ENCODE results near the gene TMEM106C.

TMEM106C gene

DNA sequence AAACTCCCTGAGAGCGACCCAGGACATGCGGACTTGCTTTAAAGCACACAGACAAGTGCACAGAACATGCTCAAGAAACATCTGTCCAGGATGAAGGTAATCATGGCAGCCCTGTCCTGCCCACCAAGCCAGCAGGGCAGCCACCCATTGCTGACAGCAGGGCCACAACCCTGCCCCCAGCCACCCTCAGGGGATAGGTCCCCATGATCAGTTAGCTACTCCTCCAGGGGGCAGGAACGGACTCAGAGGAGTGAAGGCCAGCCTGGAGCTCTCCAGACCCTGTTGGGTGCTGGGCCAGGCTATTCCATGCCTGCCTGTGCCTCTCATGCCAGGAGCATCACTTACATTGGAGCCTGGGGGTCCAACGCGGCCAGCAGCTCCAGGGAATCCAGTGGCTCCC is 15.8 kb downstream of the TMEM106C start:
- no peak for DNase-seq (ENCODE audit: low read depth in 3 of 3, low spot score in 1 of 3)

DNA sequence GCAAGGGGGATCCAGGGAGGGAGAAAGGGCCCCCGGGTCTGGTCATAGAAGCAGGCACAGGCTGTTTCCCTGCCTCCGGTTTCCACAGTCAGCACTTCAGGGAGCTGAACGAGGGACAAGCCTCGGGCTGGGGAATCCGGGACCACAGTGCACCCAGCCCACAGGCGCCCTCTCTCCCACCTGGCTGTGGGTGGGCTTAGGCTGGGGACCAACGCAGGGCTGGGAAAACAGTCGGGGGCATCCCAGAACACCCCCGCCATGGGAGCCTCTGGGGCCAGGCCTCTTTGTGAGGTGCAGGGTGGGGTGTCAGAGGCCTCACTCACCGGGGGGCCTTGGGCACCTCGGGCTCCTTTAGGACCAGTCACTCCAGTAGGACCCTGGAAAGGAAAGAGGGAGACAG is 16.3 kb downstream of the TMEM106C start:
- DNase-seq (ENCODE audit: low read depth in 3 of 3, low spot score in 1 of 3) = no peak

DNA sequence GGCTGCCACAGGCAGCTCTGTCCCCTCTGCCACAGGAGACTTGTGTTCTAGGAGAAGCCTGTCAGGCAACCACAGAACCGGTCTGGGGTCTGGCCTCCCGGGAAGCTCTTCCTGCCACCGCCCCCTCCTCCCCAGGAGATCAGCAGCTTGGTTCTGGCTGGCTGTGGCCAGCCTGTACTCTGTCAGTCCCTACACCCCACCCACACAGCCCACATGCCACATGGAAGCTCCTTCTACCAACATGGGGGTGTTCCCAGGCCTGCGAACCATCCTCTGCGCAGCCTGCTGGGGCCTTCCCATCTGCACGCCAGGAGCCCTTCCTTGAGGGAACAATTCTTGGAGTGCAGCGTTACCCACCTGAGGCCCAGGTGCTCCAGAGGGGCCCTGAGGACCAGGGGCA is 16.8 kb downstream of the TMEM106C start:
- no peak for DNase-seq (ENCODE audit: low read depth in 3 of 3, low spot score in 1 of 3)

DNA sequence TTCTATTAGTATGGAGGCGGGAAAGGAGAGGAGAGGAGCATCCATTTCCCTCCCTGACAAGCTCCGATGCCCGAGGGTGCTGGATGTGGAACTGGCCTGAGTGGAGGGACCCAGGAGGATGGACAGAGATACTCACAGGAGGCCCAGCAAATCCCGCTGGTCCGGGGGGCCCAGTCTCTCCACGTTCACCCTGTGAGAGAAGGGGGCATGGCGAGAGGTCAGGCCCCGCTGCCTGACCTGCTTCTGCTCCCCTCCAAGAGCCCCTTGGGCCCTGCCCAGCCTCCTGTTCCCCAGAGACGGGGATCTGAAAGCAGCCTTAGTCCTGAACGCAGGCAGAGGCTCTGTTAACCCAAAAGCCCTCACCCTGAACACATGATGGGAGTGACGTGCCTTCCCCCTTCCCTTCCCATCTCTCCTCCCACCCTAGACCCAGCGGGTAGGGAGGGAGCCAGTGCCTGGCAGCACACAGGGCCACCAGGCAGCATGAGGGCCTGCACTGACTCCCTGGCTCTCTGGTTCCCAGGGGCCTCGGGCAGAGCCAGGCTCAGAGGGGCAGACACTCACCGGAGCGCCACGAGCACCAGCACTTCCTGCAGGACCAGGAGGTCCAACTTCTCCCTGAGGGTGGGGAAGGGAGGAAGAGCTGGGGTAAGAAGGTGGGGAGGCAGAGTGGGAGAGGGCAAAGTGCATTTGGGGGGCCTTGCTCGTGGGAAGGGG is 17.5 kb downstream of the TMEM106C start:
- DNase-seq (ENCODE audit: low read depth in 3 of 3, low spot score in 1 of 3) = no peak

DNA sequence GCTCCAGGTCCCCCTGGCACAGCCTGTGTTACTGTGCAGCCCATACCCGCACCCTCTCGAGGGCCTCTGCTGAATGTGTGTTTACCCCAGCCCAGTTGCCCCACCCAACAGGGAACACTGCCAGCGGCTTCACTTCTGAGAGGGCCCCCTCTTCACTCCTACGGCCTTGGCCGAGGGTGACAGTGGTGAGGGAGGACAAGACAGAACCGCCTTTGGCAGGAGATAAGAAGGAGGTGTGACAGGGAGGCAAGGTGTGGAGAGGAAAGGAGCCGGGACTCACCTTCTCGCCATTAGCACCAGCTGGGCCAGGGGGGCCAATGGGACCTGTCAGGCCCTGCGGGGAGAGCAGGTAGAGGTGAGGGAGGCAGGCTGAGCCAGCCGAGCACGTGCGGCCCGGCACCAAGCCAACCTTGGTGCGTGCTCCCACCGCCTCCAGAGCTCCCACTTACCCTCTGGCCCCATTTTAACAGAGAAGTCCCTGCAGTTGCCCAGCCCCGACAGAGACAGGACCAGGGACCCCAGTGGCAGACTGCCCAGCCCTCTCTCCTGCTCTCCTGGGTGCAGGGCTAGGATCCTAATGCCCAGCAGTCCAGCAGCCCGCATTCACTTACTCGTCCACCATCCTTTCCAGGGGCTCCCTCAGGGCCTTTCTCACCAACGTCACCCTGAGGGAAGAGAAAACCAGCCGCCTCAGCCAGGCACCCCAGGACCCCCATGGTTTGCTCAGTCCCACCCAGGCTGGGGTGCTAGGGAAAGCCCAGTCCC is 18.3 kb downstream of the TMEM106C start:
- DNase-seq (ENCODE audit: low read depth in 3 of 3, low spot score in 1 of 3) = no peak

DNA sequence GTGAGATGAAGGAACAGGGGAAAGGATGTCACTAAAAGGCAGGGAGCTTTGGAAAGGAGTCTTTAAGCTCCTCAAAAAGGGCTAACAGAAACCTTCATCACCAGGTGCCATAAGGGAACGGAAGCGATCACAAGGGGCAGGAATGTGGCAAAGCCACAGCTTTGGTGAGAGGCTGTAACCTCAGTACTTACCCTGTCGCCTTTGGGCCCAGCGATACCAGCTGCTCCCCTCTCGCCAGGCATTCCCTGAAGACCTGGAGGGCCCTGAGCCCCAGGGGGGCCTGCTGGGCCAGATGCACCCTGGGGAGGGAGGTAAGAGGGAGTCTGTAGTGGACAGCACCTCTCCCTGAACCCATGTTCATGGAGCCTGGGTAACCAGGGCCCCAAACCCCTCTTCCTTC is 18.9 kb downstream of the TMEM106C start:
- DNase-seq (ENCODE audit: low read depth in 3 of 3, low spot score in 1 of 3) = no peak

DNA sequence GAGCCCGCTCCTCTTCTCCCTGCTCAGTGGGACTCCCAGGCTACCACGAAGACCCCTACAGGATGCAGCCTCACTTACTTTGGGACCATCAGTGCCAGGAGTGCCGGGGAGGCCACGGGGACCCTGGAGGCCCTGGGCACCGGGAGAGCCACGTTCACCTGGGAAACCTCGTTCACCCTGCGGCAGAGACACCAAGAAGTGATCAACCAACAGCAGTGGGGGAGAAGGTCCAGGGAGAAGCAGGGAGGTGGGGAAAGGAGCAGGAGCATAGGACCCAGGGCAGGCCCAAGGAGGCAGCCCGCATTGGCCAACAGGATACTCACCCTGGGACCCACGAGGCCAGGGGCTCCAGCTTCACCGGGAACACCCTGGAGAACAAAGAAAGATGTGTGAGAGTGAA is 19.4 kb downstream of the TMEM106C start:
- no peak for DNase-seq (ENCODE audit: low read depth in 3 of 3, low spot score in 1 of 3)

DNA sequence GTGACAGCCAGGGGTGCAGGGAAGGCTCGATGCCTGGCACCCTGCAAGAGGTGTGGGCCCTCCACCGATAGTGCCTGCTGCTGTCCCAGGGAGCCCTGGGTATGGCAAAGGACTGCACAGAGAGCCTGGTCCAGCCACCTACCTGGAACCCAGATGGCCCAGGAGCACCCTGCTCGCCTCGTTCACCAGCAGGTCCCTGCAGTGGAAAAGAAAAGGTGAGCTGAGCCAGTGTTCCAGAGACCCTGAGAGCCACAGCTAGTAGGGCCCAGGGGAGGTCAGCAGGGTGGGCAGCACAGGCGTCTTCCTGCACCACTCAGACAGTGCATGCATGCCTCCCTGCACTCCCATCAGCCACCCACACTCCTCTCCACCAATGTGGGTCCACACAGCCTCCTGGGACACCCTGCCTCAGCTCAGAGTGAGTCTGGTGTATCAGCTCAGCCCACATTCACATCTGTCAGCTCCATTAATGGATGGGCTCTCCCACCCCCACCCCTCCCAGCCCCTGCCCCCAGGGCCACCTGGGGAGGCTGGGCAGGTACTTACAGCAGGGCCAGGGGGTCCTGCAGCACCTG is 20.2 kb downstream of the TMEM106C start:
- no peak for DNase-seq (ENCODE audit: low read depth in 3 of 3, low spot score in 1 of 3)

DNA sequence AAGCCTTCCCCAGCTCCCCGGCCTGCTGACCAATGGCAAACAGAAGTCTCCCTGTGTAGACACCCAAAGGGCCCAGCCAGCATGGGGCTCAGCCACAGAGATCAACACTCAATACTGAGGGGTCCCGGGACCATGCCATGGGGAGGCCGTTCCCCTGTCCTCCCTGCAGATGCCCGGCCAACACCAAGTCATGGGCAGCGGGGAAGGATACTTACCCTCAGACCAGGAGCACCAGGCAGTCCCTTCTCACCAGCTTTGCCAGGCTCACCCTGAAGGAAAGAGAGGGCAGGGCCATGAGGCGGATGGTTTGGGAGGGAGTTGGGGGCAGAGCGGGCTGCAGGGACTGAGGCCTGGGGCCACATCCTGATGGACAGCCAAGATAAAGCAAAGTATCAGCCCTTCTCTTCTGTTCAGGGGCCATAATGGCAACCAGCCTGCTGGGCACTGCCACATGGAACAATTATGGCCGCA is 21.0 kb downstream of the TMEM106C start:
- DNase-seq (ENCODE audit: low read depth in 3 of 3, low spot score in 1 of 3) = no peak

DNA sequence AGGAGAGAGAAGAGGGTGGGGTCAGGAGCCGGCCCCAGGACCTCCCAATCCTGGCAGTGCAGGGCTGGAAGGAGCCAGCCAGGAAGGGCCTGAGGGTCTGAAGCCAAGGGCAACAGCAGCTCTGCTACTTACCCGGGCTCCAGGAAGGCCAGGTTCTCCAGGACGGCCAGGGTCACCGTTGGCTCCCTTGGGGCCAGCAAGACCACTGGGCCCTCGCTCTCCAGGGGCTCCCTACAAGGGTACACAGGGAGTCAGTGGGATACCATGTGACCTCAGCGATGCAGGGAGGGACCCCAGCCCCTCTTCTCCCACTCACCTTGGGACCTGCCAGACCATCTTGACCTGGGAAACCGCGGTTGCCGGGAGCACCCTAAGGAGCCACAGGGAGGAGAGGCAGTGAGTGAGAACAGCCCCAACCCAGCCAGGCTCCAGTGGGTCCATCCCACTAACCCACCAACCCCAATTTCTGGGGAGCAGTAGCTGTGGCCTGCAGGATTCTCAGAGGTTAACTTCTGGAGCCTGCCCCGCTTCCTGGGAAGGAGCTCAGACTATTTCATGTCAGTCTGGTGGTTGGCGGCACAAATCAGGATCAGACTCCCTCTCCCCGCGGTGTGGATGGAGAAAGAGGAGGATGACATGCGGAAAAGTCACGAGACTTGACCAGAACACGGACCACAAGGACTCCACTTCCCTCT is 22.3 kb downstream of the TMEM106C start:
- DNase-seq (ENCODE audit: low read depth in 3 of 3, low spot score in 1 of 3) = no peak

DNA sequence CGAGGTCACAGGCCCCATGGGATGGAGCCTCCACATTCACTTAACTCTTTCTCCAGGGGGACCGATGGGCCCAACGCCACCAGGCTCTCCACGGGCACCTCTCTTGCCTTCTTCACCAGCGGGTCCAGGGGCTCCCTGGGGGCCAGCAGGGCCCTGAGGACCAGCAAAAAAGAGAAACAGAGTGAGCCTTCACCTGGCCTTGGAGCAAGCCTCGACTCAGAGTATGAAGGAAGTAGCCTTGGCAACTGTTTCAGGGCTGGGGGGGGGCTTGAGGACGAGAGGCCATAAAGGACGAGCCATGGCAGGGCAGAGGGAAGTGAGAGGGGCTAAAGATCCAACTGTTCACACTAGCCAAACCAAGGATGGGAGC is 22.9 kb downstream of the TMEM106C start:
- DNase-seq (ENCODE audit: low read depth in 3 of 3, low spot score in 1 of 3) = no peak

DNA sequence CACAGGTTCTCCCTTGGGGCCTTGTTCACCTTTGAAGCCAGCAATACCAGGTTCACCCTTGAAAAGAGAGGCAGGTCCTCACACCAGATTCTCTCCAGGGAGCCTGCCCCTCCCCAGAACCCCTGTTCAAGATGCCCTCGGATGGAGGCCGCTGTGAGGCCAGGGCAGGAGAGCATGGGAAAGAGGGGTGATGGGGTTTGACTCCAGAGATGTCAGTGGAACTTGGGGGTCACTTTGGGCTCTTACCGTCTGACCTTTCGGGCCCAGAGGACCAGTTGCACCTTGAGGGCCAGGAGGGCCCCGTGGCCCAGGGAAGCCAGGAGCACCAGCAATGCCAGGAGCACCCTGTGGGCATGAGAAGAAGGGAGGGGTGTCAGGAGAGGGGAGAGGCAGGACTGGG is 23.4 kb downstream of the TMEM106C start:
- DNase-seq (ENCODE audit: low read depth in 3 of 3, low spot score in 1 of 3) = no peak

DNA sequence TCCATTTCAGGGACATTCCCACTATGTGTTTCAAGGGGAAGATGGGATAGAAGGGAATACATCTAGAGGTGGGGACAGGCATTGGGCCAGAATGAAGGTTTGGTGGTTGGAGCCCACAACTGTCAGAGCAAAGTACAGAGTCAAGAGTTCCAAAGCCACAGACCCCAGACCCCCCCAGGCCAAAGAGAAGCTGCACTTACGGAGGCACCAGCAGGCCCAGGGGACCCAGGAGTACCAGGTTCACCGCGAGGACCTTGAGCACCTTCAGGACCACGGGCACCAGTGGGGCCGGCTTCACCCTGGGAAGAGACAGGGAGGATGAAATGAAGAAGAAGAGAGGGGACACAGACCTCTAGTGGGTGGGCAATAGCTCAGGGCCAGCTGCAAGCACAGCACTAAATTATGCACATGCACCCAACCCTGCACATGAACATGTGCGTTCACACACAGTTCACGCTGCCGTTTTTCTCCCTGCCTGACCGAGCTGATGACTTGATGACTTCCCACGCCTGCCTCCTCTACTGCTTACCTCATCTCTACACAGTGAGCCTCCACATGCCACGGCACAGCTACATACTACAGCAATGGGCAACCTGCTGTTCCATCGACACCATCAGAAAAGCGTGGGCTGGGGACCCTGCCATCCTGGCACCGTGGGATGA is 24.1 kb downstream of the TMEM106C start:
- no peak for DNase-seq (ENCODE audit: low read depth in 3 of 3, low spot score in 1 of 3)

DNA sequence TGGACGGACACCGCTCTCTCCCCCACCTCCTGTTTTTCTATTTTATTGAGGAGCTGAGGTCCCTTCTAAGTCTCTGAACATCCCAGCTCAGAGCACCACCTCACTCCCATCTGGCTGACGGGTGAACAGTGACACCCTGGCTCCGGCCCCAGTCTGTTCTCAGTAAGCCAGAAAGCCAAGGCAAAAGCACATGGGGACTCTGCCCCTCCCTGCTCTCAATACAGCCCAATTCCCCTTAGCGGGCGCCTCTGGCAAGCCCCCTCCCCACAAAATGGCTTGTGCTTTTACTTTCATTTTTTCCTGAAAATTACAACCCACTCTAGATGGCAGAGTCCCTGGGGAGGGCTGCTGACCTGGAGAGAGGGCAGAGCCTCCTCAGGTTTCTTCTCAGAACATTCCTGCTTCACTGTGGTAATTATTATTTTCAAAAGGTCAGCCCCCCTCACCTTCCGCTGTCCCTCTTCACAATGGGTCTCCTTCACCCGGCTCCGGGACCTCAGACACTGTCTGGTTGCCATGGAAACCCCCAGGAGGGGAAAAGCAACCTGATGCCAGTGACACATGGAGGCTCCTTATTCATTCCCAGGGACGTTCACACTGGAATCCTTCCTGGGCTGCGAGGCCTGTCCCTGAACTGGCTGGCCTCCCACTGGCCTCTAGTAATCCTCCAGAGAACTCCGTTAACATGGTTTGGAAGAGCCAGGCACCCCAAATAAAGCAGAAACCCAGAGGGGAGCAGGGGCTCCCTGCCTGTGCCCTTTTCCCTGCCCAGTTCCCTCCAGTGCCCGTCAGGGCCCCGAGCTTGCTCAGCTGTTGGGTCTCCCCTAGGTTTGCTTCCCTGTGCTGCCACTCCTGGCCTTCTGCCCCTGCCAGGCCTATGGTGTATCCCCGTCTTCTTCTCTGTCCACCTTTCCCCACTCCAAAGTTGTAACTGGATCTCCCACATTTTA is 25.0 kb downstream of the TMEM106C start:
- no peak for DNase-seq (ENCODE audit: low read depth in 3 of 3, low spot score in 1 of 3)

DNA sequence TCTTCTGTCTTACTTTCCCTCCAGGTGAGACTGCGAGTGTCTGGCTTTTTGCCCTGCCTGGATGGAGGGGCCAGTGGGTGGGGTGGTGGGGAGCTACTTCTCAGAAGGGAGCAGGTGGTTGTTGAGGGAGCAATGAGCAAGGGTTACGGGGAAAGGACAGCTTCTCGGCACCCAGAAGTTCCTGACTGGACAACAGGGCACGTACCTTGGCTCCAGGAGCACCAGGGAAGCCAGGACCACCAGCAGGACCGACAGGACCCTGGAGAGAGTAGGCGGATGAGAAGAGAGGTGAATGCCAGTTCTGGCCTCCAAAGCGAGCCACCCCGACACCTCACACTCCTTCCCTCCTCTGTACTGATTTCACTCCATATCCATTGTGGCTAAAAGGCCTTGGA is 25.6 kb downstream of the TMEM106C start:
- DNase-seq (ENCODE audit: low read depth in 3 of 3, low spot score in 1 of 3) = no peak

DNA sequence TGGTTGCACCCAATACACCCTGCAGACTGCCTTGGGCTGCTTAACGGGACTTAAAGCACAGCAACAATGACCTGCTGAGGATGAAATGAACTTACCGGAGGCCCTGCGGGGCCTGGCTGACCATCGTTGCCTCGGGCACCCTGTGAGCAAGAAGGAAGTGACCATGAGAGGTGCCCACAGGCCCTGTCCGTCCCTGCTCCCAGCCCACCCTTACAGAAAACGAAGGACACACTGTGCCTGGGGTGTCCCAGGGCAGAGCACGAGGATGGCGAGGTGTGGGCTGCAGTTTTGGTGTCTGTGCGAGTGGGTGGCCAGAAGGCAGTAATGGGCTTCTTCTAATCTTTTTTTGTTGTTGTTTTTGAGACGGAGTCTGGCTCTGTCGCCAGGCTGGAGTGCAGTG is 26.3 kb downstream of the TMEM106C start:
- no peak for DNase-seq (ENCODE audit: low read depth in 3 of 3, low spot score in 1 of 3)

DNA sequence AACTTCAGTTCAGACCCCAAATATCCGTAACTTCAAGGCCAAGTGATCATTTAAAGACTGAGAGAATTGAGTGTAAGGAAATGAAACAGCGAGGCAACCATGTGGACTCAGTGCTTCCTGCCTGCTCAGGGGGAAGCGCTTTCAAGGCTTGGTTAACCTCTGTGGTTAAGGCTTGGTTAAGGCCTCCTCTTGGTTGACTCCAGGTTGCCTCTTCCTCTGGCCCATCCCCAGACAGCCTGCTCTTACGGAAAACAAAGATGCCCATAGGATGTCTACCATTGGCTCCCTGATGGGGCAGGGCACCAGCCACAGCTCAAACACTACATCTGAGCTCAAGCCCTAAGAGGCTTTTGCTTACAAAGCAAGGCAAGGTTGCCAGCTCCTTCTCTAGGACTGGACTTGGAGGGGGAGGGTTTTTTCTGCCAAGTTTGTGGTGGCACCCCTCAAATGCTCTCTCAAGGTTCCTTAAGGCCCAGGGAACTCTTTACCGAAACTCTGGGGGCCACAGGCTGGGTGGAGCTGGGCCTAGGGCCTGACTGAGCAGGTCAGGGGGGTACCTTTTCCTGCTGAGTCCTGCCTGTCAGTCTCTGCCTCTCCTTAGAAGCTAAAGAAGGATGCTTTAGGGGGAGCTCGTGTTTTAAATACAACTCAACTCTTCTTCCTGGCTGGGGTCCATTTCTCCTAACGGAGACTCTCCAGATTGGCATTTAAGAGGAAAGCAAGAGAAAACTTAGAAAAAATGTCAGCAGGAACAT is 27.1 kb downstream of the TMEM106C start:
- DNase-seq (ENCODE audit: low read depth in 3 of 3, low spot score in 1 of 3) = peak in 1 of 3 donors; percentile 9

DNA sequence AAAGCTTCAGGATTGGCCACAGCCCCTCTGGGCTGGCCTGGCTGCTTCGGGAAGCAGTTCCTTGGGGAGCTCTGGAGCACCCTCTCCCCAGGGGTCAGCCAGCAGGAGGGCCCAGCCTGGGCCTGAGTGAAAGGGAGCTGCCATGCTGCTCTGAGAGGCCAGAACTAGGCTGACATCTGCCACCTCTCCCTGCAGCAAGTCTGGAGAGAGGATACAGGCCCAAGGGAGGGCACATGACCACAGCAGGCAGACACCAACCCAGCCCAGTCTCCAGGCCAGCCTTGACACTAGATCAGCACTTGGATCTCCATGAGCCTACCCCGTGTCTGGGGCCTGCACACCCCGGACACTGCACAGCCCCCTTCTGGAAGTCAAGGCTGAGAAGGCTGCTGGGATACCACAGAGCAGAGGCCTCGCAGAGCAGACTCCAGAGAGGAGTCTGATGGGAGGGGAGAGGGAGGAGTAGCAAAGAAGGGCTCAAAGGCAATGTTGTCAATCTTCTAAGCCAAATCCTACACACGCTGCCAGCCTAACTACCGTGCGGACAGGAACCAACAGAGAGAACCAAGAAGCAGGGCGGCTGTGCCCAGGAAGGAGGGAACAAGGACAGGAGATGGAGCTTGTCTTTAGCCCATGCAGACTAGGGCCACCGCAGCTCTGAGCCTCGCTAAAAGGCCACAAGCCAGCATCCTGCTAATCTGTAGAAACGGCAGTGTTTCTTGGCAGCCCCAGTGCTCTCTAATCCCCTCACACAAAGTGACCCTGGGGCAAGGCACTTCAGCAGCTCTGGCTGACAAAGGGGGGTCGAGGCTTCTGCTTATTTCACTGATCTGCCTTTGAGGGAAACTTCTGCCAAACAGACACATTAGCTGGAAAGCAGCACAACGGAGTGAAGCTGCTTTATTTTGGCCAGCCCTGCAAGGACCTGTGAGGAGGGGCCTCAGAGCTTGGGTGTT is 28.0 kb downstream of the TMEM106C start:
- no peak for DNase-seq (ENCODE audit: low read depth in 3 of 3, low spot score in 1 of 3)

Measured in stimulated activated CD4-positive, alpha-beta T cell treated with anti-CD3 and anti-CD28 coated beads, TNF-alpha, amount 100 ng/mL, for 1 hour (primary cell).